NCI-H345 treated with DMSO at 0.1 percent for 48 hours (cell line): ENCODE data around the gene FFAR4.

Experiments used
- DNase-seq: peaks from one replicate; lab custom pipeline; 2025; ENCODE audit not compliant: unreplicated experiment; lab: John Stamatoyannopoulos, UW

FFAR4 gene

GRCh38 chr10:93570383-93570782, 3.9 kb downstream of the FFAR4 start:
- DNase-seq: no peak

- DNase-seq: no peak
Observed at GRCh38 chr10:93572606-93573005, 6.1 kb downstream of the FFAR4 start.

GRCh38 chr10:93573051-93573909, 6.8 kb downstream of the FFAR4 start:
- no peak for DNase-seq

GRCh38 chr10:93573924-93574323, 7.5 kb downstream of the FFAR4 start:
- DNase-seq: no peak

- DNase-seq: no peak
Observed at GRCh38 chr10:93576888-93577287, 10.4 kb downstream of the FFAR4 start.

- DNase-seq: no peak
Observed at GRCh38 chr10:93577565-93577964, 11.1 kb downstream of the FFAR4 start.

- DNase-seq: no peak
Observed at GRCh38 chr10:93579089-93579488, 12.6 kb downstream of the FFAR4 start.

GRCh38 chr10:93579985-93580711, 13.7 kb downstream of the FFAR4 start:
- DNase-seq: no peak

GRCh38 chr10:93580828-93581227, 14.4 kb downstream of the FFAR4 start:
- no peak for DNase-seq

- no peak for DNase-seq
Observed at GRCh38 chr10:93584445-93584844, 18.0 kb downstream of the FFAR4 start.

GRCh38 chr10:93589648-93590562, 23.4 kb downstream of the FFAR4 start:
- DNase-seq: no peak

- no peak for DNase-seq
Observed at GRCh38 chr10:93590638-93591037, 24.2 kb downstream of the FFAR4 start.

- no peak for DNase-seq
Observed at GRCh38 chr10:93591065-93591808, 24.8 kb downstream of the FFAR4 start.

- no peak for DNase-seq
Observed at GRCh38 chr10:93593254-93593653, 26.8 kb downstream of the FFAR4 start.

- no peak for DNase-seq
Observed at GRCh38 chr10:93593749-93594148, 27.3 kb downstream of the FFAR4 start.

GRCh38 chr10:93594518-93594917, 28.1 kb downstream of the FFAR4 start:
- DNase-seq: no peak

- DNase-seq: no peak
Observed at GRCh38 chr10:93595378-93596161, 29.1 kb downstream of the FFAR4 start.

GRCh38 chr10:93596539-93596938, 30.1 kb downstream of the FFAR4 start:
- DNase-seq: no peak

- no peak for DNase-seq
Observed at GRCh38 chr10:93597075-93597599, 30.7 kb downstream of the FFAR4 start.

GRCh38 chr10:93598157-93598556, 31.7 kb downstream of the FFAR4 start:
- DNase-seq: no peak
